K562 (cell line): ENCODE data around the gene CDKL4. TPM values are rescaled to one million over a fixed set of nuclear protein-coding genes. Genes with fewer than 3 reads are reported as not detected.

ENCODE experiments used
- ATAC-seq: fragments of 200-7000 bp; cut with Tn5 transposase; 3 replicates; pipeline ENCODE4 v1.9.1; 2020; ENCODE audit warnings: moderate library complexity
- BruUV-seq: library from RNA; stranded (reverse); fragments of 400-500 nt; replicated peaks from 2 replicates; lab custom pipeline; 2021; lab: Mats Ljungman, UMichigan
- CTCF ChIA-PET: fragments of 300-600 bp; formaldehyde crosslinking; extraction: SDS; loops from one replicate; lab custom pipeline; 2021; ENCODE audit warnings: low intra/inter-chr PET ratio; lab: Yijun Ruan, JAX
- POLR2A ChIA-PET: fragments of 300-600, 350-650 bp; sonication (Branson Sonifier 250); formaldehyde crosslinking; extraction: SDS; loops from one replicate; lab custom pipeline; 2021; ENCODE audit warnings: antibody characterized with exemption, inconsistent platforms; lab: Yijun Ruan, JAX
- DNase-seq, 4 experiments: peaks; one replicate each; pipeline versions ENCODE4 v3.0.0 to v3.0.0-alpha.2; 2011 to 2018; ENCODE audit warnings: low spot score in 3 of 4, mixed read lengths in 3 of 4; ENCODE audit errors: extremely low read depth in 1 of 4
- FAIRE-seq: peaks from 2 replicates; lab custom pipeline; 2011; peaks lifted over from hg19 to GRCh38; lab: Jason Lieb, UNC
- H2AFZ ChIP-seq: 2 replicates; pipeline ENCODE4 v1.6.0; 2011; ENCODE audit warnings: low read depth, low read length, control low read depth, inconsistent platforms
- H3K27ac ChIP-seq: fragments of 200-600 bp; 3 replicates; pipeline ENCODE4 v1.8.0; 2011; ENCODE audit warnings: low read depth, mild to moderate bottlenecking, control low read depth, inconsistent platforms, low read length, moderate library complexity, mixed read lengths; ENCODE audit errors: extremely low read depth
- H3K27me3 ChIP-seq, 2 experiments: fragments of 300-600 bp in 1 of 2; 2 replicates in 1 of 2; 3 replicates in 1 of 2; pipeline versions ENCODE4 v1.6.0 to v1.8.0; 2011; ENCODE audit warnings: inconsistent platforms in 2 of 2, low read length in 2 of 2, mild to moderate bottlenecking in 1 of 2, mixed read lengths in 1 of 2, moderate library complexity in 1 of 2; ENCODE audit not compliant: control insufficient read depth in 2 of 2, insufficient read depth in 2 of 2
- H3K36me3 ChIP-seq: fragments of 300-600 bp; 3 replicates; pipeline ENCODE4 v1.8.0; 2011; ENCODE audit warnings: mild to moderate bottlenecking, low read length, inconsistent platforms; ENCODE audit not compliant: control insufficient read depth, insufficient read depth
- H3K4me1 ChIP-seq, 2 experiments: fragments of 200-600 bp in 1 of 2; replicated peaks in 1 of 2; 2 replicates in 1 of 2; 3 replicates in 1 of 2; pipeline versions ENCODE4 v1.5.1 to v1.8.0; 2011; ENCODE audit warnings: inconsistent platforms in 2 of 2, low read length in 2 of 2, mild to moderate bottlenecking in 1 of 2, mixed read lengths in 1 of 2, moderate library complexity in 1 of 2; ENCODE audit not compliant: control insufficient read depth in 2 of 2, insufficient read depth in 2 of 2
- H3K4me2 ChIP-seq: 2 replicates; pipeline ENCODE4 v1.6.1; 2011; ENCODE audit warnings: low read length, control low read depth, inconsistent platforms, mixed read lengths; ENCODE audit not compliant: insufficient read depth
- H3K4me3 ChIP-seq: fragments of 200-600 bp; sonication (generic), shearing (Covaris generic); 2 replicates; pipeline ENCODE4 v1.5.1; 2016; ENCODE audit warnings: control low read depth, inconsistent platforms
- H3K79me2 ChIP-seq: fragments of 200-600 bp; 3 replicates; pipeline ENCODE4 v1.8.0; 2011; ENCODE audit warnings: low read length, inconsistent platforms; ENCODE audit not compliant: control insufficient read depth, insufficient read depth
- H3K9ac ChIP-seq, 2 experiments: 2 replicates each; pipeline versions ENCODE4 v1.6.0 to v1.6.1; 2011; ENCODE audit warnings: low read depth in 2 of 2, low read length in 2 of 2, control low read depth in 1 of 2, inconsistent platforms in 1 of 2, mild to moderate bottlenecking in 1 of 2, mixed read lengths in 1 of 2; ENCODE audit not compliant: insufficient read depth in 1 of 2
- H3K9me1 ChIP-seq: one replicate; pipeline ENCODE4 v1.6.0; 2011; ENCODE audit warnings: inconsistent platforms, mild to moderate bottlenecking, low read length, moderate library complexity; ENCODE audit not compliant: control insufficient read depth, insufficient read depth
- H3K9me3 ChIP-seq: replicated peaks from 2 replicates; pipeline ENCODE4 v1.5.1; 2011; ENCODE audit warnings: low read depth, low read length, inconsistent platforms; ENCODE audit not compliant: control insufficient read depth, insufficient read depth
- H4K20me1 ChIP-seq: replicated peaks from 2 replicates; pipeline ENCODE4 v1.6.1; 2011; ENCODE audit warnings: low read length, inconsistent platforms, mixed read lengths; ENCODE audit not compliant: control insufficient read depth, insufficient read depth
- ARID3B ChIP-seq: fragments of 250-450 bp; sonication (Bioruptor Pico); IDR thresholded peaks from 2 replicates; pipeline ENCODE4 v1.4.0; 2020; ENCODE audit warnings: borderline replicate concordance
- ATF6 ChIP-seq: sonication (generic); formaldehyde crosslinking; IDR thresholded peaks from 2 replicates; pipeline ENCODE4 v1.4.0; 2020; ENCODE audit warnings: mild to moderate bottlenecking, missing genetic modification reagents
- ATF7 ChIP-seq: fragments of 450-650 bp; IDR thresholded peaks from 2 replicates; pipeline ENCODE4 v1.7.1; 2014; ENCODE audit warnings: mild to moderate bottlenecking, moderate library complexity
- HNRNPLL ChIP-seq: fragments of 200-400 bp; formaldehyde crosslinking; IDR thresholded peaks from 2 replicates; pipeline ENCODE4 v1.6.1; 2017; ENCODE audit warnings: low read length, low read depth, mild to moderate bottlenecking; ENCODE audit not compliant: poor library complexity, severe bottlenecking
- NCOA6 ChIP-seq: fragments of 450-650 bp; IDR thresholded peaks from 2 replicates; pipeline ENCODE4 v1.6.1; 2017; ENCODE audit warnings: mild to moderate bottlenecking
- NR2C1 ChIP-seq, 2 experiments: fragments of 450-650 bp; IDR thresholded peaks; 2 replicates each; pipeline ENCODE4 v1.6.1; 2017; ENCODE audit warnings: mild to moderate bottlenecking in 2 of 2, antibody characterized with exemption in 1 of 2, inconsistent platforms in 1 of 2, missing compliant biosample characterization in 1 of 2, missing genetic modification characterization in 1 of 2
- RBFOX2 ChIP-seq: fragments of 200-400 bp; formaldehyde crosslinking; IDR thresholded peaks from 2 replicates; pipeline ENCODE4 v1.6.1; 2017; ENCODE audit warnings: low read depth, mild to moderate bottlenecking, low read length, moderate library complexity
- TAF7 ChIP-seq: fragments of 450-650 bp; IDR thresholded peaks from 2 replicates; pipeline ENCODE4 v1.6.1; 2016; ENCODE audit warnings: missing genetic modification characterization, missing compliant biosample characterization
- ZBTB17 ChIP-seq: fragments of 450-650 bp; formaldehyde crosslinking; IDR thresholded peaks from 2 replicates; pipeline ENCODE4 v1.4.0; 2020; ENCODE audit warnings: mild to moderate bottlenecking
- ZNF398 ChIP-seq: fragments of 250-450 bp; sonication (Bioruptor Pico); IDR thresholded peaks from 2 replicates; pipeline ENCODE4 v1.8.0; 2021; ENCODE audit warnings: moderate library complexity, mild to moderate bottlenecking, inconsistent platforms
- ZNF584 ChIP-seq: fragments of 200-800 bp; sonication (Bioruptor generic); IDR thresholded peaks from 2 replicates; pipeline ENCODE4 v1.6.1; 2016; ENCODE audit warnings: low read depth, mild to moderate bottlenecking, missing genetic modification characterization, missing compliant biosample characterization
- WGBS: fragments of 100-300 bp; shearing (Covaris generic); methylation state at CpG from one replicate; pipeline ENCODE4 v1.1.6; 2016; ENCODE audit warnings: low coverage, mixed read lengths; ENCODE audit not compliant: insufficient coverage; ENCODE audit errors: missing lambda C conversion rate; 5-methylcytosine and 5-hydroxymethylcytosine counted together
- in situ Hi-C: fragments of 300-500 bp; cut with MboI; formaldehyde crosslinking; loops from 4 replicates; pipeline ENCODE4 v1.15.0; 2018; ENCODE audit warnings: inconsistent platforms, mixed read lengths
- intact Hi-C: fragments of 100-400 bp; cut with micrococcal nuclease; formaldehyde crosslinking; loops from 2 replicates; pipeline ENCODE4 v1.14.2; 2022
- polyA plus RNA-seq, 8 experiments: library from polyadenylated mRNA; depleted of rRNA in 4 of 8; stranded (reverse) in 5 of 8; unstranded in 3 of 8; fragments of >200 nt; fragmentation: Nextera tagmentation in 2 of 8; fragmentation: Illumina TruSeq in 1 of 8; extraction: Ambion mirVana in 2 of 8; extraction: Trizol in 1 of 8; gene quantifications; 2 replicates each; pipeline versions ENCODE4 v1.2.1 to v1.2.3, GENCODE V29; 2011 to 2014; ENCODE audit warnings: inconsistent platforms in 1 of 8, missing spikeins in 1 of 8
- total RNA-seq, 7 experiments: library from RNA; depleted of rRNA in 6 of 7; stranded (reverse); fragments of >200 nt in 6 of 7; fragmentation: Illumina TruSeq in 2 of 7; extraction: Trizol in 2 of 7; gene quantifications; 2 replicates each; pipeline versions ENCODE4 v1.2.1 to v1.2.3, GENCODE V29; 2011 to 2021; ENCODE audit warnings: low replicate concordance in 1 of 7

The CDKL4 gene
- total and polyA plus RNA-seq, 9 of the 15 experiments (the other 6 are each of a cell fraction or from before 2014, with no cell fraction given): not detected

GRCh38 chr2:39153312-39153711 lies 90.5 kb downstream of the CDKL4 start:
- H3K36me3 ChIP-seq: no peaks in the 10 kb centered on the region
- no peaks in the 10 kb centered on the region; the same call in 1 of the 2 replicates for H3K9me3 ChIP-seq
- no TSS peak for BruUV-seq
- no peak overlapping the region for H3K4me3 ChIP-seq
- ATAC-seq: no peak
- H3K4me1 ChIP-seq: peaks cover 16 to 19% of the 10 kb centered on the region in 2 experiments; a peak in 4 of 5 replicates
- ChIA-PET CTCF (no interaction called here), POLR2A (no interaction called here)
- H4K20me1 ChIP-seq: no peaks in the 10 kb centered on the region
- intact Hi-C loops (no loop called here), in situ Hi-C loops (no loop called here)
- no peaks in the 10 kb centered on the region for H3K27me3 ChIP-seq
- H3K27ac ChIP-seq: no peak overlapping the region
- no peak overlapping the region for H3K9ac ChIP-seq
- TF ChIP-seq ZBTB17 (CRISPR knock-in tag): no peak
- no peak for TF ChIP-seq NCOA6
- TF ChIP-seq ATF7: no peak
- TF ChIP-seq ARID3B (CRISPR knock-in tag): no peak
- TF ChIP-seq ATF6: no peak
- TF ChIP-seq ZNF584 (CRISPR knock-in tag): no peak
- TF ChIP-seq RBFOX2: no peak
- no peak for TF ChIP-seq HNRNPLL
- no peak for TF ChIP-seq ZNF398
- no peak for TF ChIP-seq TAF7 (tag)
- TF ChIP-seq NR2C1 (IDR thresholded peaks at IDR 0.05): no peak
- no peak for TF ChIP-seq NR2C1 (tag; IDR thresholded peaks at IDR 0.05)
- 0 out of 2 replicates have a peak overlapping the region, but pooled peaks have one; percentile 8 for H2AFZ ChIP-seq
- no peak for DNase-seq
- no peaks in the 10 kb centered on the region for H3K9me1 ChIP-seq
- WGBS: 100% methylated on average over 1 of the region's 1 CpG
- no peaks in the 10 kb centered on the region for H3K79me2 ChIP-seq
- no peak for FAIRE-seq
- no peak overlapping the region for H3K4me2 ChIP-seq
